GM23248 (cell line): ENCODE measurements around the gene CFAP61.

Source experiments
- EZH2 ChIP-seq: fragments of 200-600 bp; sonication (generic); IDR thresholded peaks from 2 replicates; pipeline ENCODE4 v1.6.1; 2018; ENCODE audit warnings: antibody characterized with exemption, mild to moderate bottlenecking; ENCODE audit not compliant: insufficient read depth, poor library complexity, severe bottlenecking
- EZH2phosphoT487 ChIP-seq: fragments of 200-600 bp; sonication (generic); IDR thresholded peaks from 2 replicates; pipeline ENCODE4 v1.6.1; 2018; ENCODE audit warnings: antibody characterized with exemption, moderate library complexity, mild to moderate bottlenecking, low read depth; ENCODE audit not compliant: insufficient read depth

GRCh38 chr20:20395087-20395486 is 342.8 kb downstream of the CFAP61 start:
- TF ChIP-seq EZH2phosphoT487 (no peak), EZH2 (no peak)
